Endothelial cell of umbilical vein (primary cell): ENCODE measurements around the gene LSMEM2. TPM values are rescaled to one million over a fixed set of nuclear protein-coding genes. Genes with fewer than 3 reads are reported as not detected.
A peak's percentile ranks its signal among the peaks of the same experiment; 100 is the strongest.

ENCODE experiments used
- BruUV-seq: library from RNA; stranded (reverse); fragments of 400-500 nt; replicated peaks from 2 replicates; lab custom pipeline; 2021; lab: Mats Ljungman, UMichigan
- CTCF ChIA-PET: fragments of 300-600, 350-600 bp; sonication (Branson Sonifier 250); formaldehyde crosslinking; loops from one replicate; lab custom pipeline; 2021; ENCODE audit warnings: antibody characterized with exemption, inconsistent platforms; lab: Charles Lee
- POLR2A ChIA-PET: fragments of 300-600, 350-600 bp; sonication (Branson Sonifier 250); formaldehyde crosslinking; loops from one replicate; lab custom pipeline; 2021; ENCODE audit warnings: antibody characterized with exemption, inconsistent platforms; lab: Charles Lee
- DNase-seq: peaks from one replicate; pipeline ENCODE4 v3.0.0-alpha.2; 2011; ENCODE audit warnings: low read depth, low spot score
- FAIRE-seq: peaks from 2 replicates; lab custom pipeline; 2011; peaks lifted over from hg19 to GRCh38; lab: Jason Lieb, UNC
- H2AFZ ChIP-seq: 2 replicates; pipeline ENCODE4 v1.6.0; 2012; ENCODE audit warnings: low read depth, low read length, control low read depth, inconsistent platforms
- H3K27ac ChIP-seq: 2 replicates; pipeline ENCODE4 v1.5.1; 2011; ENCODE audit warnings: low read depth, mild to moderate bottlenecking, control low read depth, low read length, moderate library complexity; ENCODE audit not compliant: insufficient read depth
- H3K27me3 ChIP-seq, 2 experiments: 2 replicates each; pipeline versions ENCODE4 v1.6.0 to v1.6.1; 2011; ENCODE audit warnings: low read length in 2 of 2, mixed read lengths in 1 of 2; ENCODE audit not compliant: control insufficient read depth in 2 of 2, insufficient read depth in 2 of 2
- H3K36me3 ChIP-seq, 2 experiments: 2 replicates in 1 of 2; 3 replicates in 1 of 2; pipeline ENCODE4 v1.5.1; 2011; ENCODE audit warnings: low read length in 2 of 2, mild to moderate bottlenecking in 1 of 2, moderate library complexity in 1 of 2; ENCODE audit not compliant: control insufficient read depth in 2 of 2, insufficient read depth in 2 of 2; ENCODE audit errors: extremely low read depth in 1 of 2
- H3K4me1 ChIP-seq: 3 replicates; pipeline ENCODE4 v1.5.1; 2011; ENCODE audit warnings: mild to moderate bottlenecking, low read length; ENCODE audit not compliant: control insufficient read depth, insufficient read depth; ENCODE audit errors: extremely low read depth
- H3K4me2 ChIP-seq: 2 replicates; pipeline ENCODE4 v1.6.1; 2011; ENCODE audit warnings: low read length, control low read depth, mixed read lengths; ENCODE audit not compliant: insufficient read depth
- H3K4me3 ChIP-seq, 3 experiments: fragments of 200-600 bp in 1 of 3; sonication (generic), shearing (Covaris generic) in 1 of 3; replicated peaks in 1 of 3; 2 replicates each; pipeline ENCODE4 v1.5.1; 2011 to 2016; ENCODE audit warnings: control low read depth in 3 of 3, low read length in 3 of 3, mild to moderate bottlenecking in 2 of 3, inconsistent platforms in 1 of 3, low read depth in 1 of 3, moderate library complexity in 1 of 3; ENCODE audit not compliant: insufficient read depth in 1 of 3
- H3K79me2 ChIP-seq: 2 replicates; pipeline ENCODE4 v1.6.0; 2012; ENCODE audit warnings: low read length, inconsistent platforms; ENCODE audit not compliant: control insufficient read depth, insufficient read depth
- H3K9ac ChIP-seq: replicated peaks from 2 replicates; pipeline ENCODE3; 2011; ENCODE audit warnings: low read length, control low read depth; ENCODE audit not compliant: insufficient read depth; ENCODE audit errors: extremely low read depth
- H3K9me1 ChIP-seq: replicated peaks from 3 replicates; pipeline ENCODE4 v1.6.0; 2011; ENCODE audit warnings: mild to moderate bottlenecking, low read length; ENCODE audit not compliant: control insufficient read depth, insufficient read depth; ENCODE audit errors: extremely low read depth
- H3K9me3 ChIP-seq: replicated peaks from 2 replicates; pipeline ENCODE4 v1.5.1; 2012; ENCODE audit warnings: low read length, inconsistent platforms; ENCODE audit not compliant: control insufficient read depth, insufficient read depth
- H4K20me1 ChIP-seq: replicated peaks from 2 replicates; pipeline ENCODE3; 2011; ENCODE audit warnings: mild to moderate bottlenecking, low read length; ENCODE audit not compliant: control insufficient read depth, insufficient read depth; ENCODE audit errors: extremely low read depth
- CTCF ChIP-seq, 2 donors: IDR thresholded peaks; 1 replicate in 1 of 2; 2 replicates in 1 of 2; pipeline ENCODE4 v1.5.1; 2011; ENCODE audit warnings: low read length in 2 of 2, mild to moderate bottlenecking in 2 of 2, moderate library complexity in 2 of 2, control low read depth in 1 of 2, inconsistent platforms in 1 of 2, low read depth in 1 of 2; ENCODE audit not compliant: insufficient read depth in 1 of 2; ENCODE audit errors: extremely low read depth in 1 of 2
- EZH2 ChIP-seq: IDR thresholded peaks from 2 replicates; pipeline ENCODE4 v1.6.1; 2012; ENCODE audit warnings: borderline replicate concordance, low read depth, mild to moderate bottlenecking, moderate library complexity, low read length, inconsistent platforms; ENCODE audit not compliant: severe bottlenecking
- FOS ChIP-seq: IDR thresholded peaks from 2 replicates; pipeline ENCODE4 v1.6.1; 2011; ENCODE audit warnings: mild to moderate bottlenecking, low read length, moderate library complexity, borderline replicate concordance; ENCODE audit not compliant: insufficient read depth
- GATA2 ChIP-seq: IDR thresholded peaks from 2 replicates; pipeline ENCODE4 v1.7.0; 2011; ENCODE audit warnings: low read depth, mild to moderate bottlenecking, moderate library complexity, mixed read lengths, low read length; ENCODE audit not compliant: insufficient read length, insufficient read depth
- JUN ChIP-seq: IDR thresholded peaks from 2 replicates; pipeline ENCODE4 v1.6.1; 2011; ENCODE audit warnings: borderline replicate concordance, low read depth; ENCODE audit not compliant: insufficient read length, insufficient read depth
- MYC ChIP-seq: IDR thresholded peaks from one replicate; pipeline ENCODE4 v1.6.1; 2011; ENCODE audit warnings: mild to moderate bottlenecking, low read depth, low read length
- POLR2A ChIP-seq: IDR thresholded peaks from 2 replicates; pipeline ENCODE4 v1.6.1; 2012; ENCODE audit warnings: low read depth, mild to moderate bottlenecking, control low read depth, low read length
- POLR2AphosphoS5 ChIP-seq: IDR thresholded peaks from 2 replicates; pipeline ENCODE4 v1.6.1; 2012; ENCODE audit warnings: low read depth, mild to moderate bottlenecking, control low read depth, low read length, moderate library complexity; ENCODE audit not compliant: insufficient read depth
- dilution Hi-C: fragments of 300-500 bp; cut with MboI; formaldehyde crosslinking; loops from one replicate; pipeline ENCODE4 v1.15.0; 2019; ENCODE audit warnings: low sequenced_read_pairs; ENCODE audit not compliant: extremely low pct_ligation_motif_present
- intact Hi-C: fragments of 100-400 bp; cut with micrococcal nuclease; formaldehyde crosslinking; loops from one replicate; pipeline ENCODE4 v1.10.0; 2022
- polyA plus RNA-seq, 4 experiments: library from polyadenylated mRNA; depleted of rRNA in 3 of 4; stranded (reverse) in 3 of 4; unstranded in 1 of 4; fragments of >200 nt; gene quantifications; 2 replicates each; pipeline versions ENCODE4 v1.2.1 to v1.2.3, GENCODE V29; 2011 to 2012; ENCODE audit warnings: missing spikeins in 1 of 4
- total RNA-seq: library from RNA; stranded (reverse); gene quantifications from 2 replicates; pipeline ENCODE4 v1.2.3, GENCODE V29; 2021
- TF ChIP-seq, protein P1 (sequence below): IDR thresholded peaks from 2 replicates; pipeline ENCODE4 v1.6.1; 2011; ENCODE audit not compliant: insufficient read depth, insufficient read length

The LSMEM2 gene
- total and polyA plus RNA-seq, 2 donors (not counting 3 experiments of a cell fraction or from before 2014, with no cell fraction given), result not detected

GRCh38 chr3:50260027-50260941 lies 18.6 kb upstream of the LSMEM2 start:
- intact Hi-C loops, result loop anchor here (1.0 to 10.0 kb wide), 5 partner anchors 13 to 135 kb away; no protein-coding TSS in a partner anchor

More at GRCh38 chr3:50260027-50260941, 18.6 kb upstream of the LSMEM2 start:
- ChIA-PET CTCF (interaction anchor here (0.6 to 8.6 kb wide), 20 partner anchors 9 to 75 kb away, joined by 3 to 98 read pairs (median 5); partner anchors contain the start of genes GNAI2, GNAT1, HYAL3 and NAA80), POLR2A (interaction anchor here (2.1 kb wide), 1 partner anchor 17 kb away, joined by 11 read pairs; no protein-coding TSS in a partner anchor)
- no peaks in the 10 kb centered on the region for H3K27me3 ChIP-seq
- peak; percentile 93 for DNase-seq
- H3K4me3 ChIP-seq, result peak overlapping the region in 2 of 3 experiments; percentile 25 to 31
- dilution Hi-C loops, result no loop called here
- H3K9me3 ChIP-seq, result no peaks in the 10 kb centered on the region
- TF ChIP-seq JUN, result no peak
- TF ChIP-seq, protein P1, sequence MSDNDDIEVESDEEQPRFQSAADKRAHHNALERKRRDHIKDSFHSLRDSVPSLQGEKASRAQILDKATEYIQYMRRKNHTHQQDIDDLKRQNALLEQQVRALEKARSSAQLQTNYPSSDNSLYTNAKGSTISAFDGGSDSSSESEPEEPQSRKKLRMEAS, result no peak
- peak; percentile 14 for TF ChIP-seq FOS
- TF ChIP-seq GATA2, result no peak
- no peak for TF ChIP-seq EZH2
- peak; percentile 97 to 99 for TF ChIP-seq CTCF (IDR thresholded peaks at IDR 0.05; ENCODE audit: extremely low read depth in 1 of 2, insufficient read depth in 1 of 2, low read depth in 1 of 2, low read length in 2 of 2)
- TF ChIP-seq POLR2AphosphoS5, result peak; percentile 99
- no peak for TF ChIP-seq MYC
- TF ChIP-seq POLR2A, result peak; percentile 88
- BruUV-seq, result no TSS peak
- H3K27ac ChIP-seq, result peak overlapping the region; percentile 88
- H2AFZ ChIP-seq, result no peak overlapping the region
- peaks cover 20% of the 10 kb centered on the region for H3K79me2 ChIP-seq
- H3K36me3 ChIP-seq, result peaks cover 14 to 30% of the 10 kb centered on the region in 2 experiments
- H3K4me1 ChIP-seq, result peaks cover 28% of the 10 kb centered on the region
- no peaks in the 10 kb centered on the region for H4K20me1 ChIP-seq
- H3K9me1 ChIP-seq, result no peaks in the 10 kb centered on the region
- H3K9ac ChIP-seq, result peak overlapping the region; percentile 89
- FAIRE-seq, result peak; percentile 83
- peak overlapping the region; percentile 50 for H3K4me2 ChIP-seq
